Epidermal melanocyte (primary cell): Measurements from ENCODE around the gene TBC1D4.
"Not testable (repeated sequence)": the region's sequence is repeated elsewhere in the genome, so short reads cannot be mapped to it uniquely, and the experiment has no call there.

ENCODE experiments used
- DNase-seq: peaks from one replicate; pipeline ENCODE4 v3.0.0; 2011; ENCODE audit warnings: low spot score; ENCODE audit not compliant: insufficient read length

TBC1D4 gene

DNA sequence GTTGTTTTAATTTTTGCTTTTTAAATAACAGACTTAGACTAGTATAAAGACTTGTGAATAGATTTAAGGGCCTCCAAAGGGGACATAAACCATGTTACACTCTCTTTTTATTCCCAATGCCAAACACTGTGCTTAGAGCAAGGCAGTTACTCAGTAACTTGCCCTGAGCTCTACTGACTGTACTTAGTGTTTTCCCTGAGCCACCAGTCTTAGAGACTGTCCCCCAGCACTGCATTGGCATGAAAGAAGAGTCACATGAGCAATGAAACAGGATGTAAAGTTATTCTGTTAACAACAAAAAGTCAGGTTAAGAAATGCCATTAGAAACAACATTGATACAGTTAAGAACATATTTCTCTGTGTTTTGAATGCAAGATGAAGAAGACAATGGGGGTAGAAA lies 187.9 kb downstream of the TBC1D4 start:
- no peak for DNase-seq

DNA sequence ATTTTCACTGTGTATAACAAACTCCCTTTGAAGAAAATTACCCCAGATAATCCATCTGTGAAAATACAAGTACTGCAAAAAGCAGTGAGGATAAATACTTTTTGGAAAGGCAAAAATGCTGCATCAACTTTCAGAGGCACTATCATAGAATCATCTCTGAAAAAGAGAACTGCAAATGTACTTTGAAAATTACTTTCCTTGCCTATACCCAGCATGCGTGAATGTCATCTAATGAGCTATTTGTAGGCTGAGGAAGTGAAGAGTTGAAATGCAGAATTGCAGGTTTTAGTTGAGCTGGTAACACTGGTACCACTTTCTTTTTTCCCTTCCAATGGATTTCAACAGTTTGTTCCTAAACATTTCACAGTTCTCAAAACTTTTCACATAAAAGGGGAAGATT lies 196.7 kb downstream of the TBC1D4 start:
- no peak for DNase-seq

DNA sequence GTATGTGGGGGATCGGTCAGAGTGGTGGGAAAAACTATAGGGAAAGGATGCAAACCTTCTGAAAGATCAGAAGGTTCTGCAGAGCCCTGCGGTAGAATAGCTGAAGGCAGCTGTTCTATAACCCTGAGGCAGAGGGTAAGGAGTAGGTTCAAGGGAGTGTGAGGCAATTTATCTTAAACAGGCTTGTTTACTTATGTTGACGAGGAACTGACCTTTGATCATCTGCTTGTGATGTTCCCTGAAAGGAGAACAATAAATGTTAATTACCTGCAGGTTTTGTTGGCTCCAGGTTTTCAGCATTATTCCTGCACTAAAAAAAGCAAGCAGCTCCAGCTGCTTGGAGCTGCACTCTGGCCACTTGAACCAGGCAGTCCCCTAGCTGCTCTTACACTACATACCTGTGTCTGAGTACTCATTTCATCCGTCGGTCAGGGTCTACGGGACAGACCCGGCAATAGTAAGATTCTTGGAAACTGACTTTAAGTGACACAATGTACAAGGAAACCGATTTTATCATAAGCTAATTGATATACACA lies 202.1 kb downstream of the TBC1D4 start:
- no peak for DNase-seq

DNA sequence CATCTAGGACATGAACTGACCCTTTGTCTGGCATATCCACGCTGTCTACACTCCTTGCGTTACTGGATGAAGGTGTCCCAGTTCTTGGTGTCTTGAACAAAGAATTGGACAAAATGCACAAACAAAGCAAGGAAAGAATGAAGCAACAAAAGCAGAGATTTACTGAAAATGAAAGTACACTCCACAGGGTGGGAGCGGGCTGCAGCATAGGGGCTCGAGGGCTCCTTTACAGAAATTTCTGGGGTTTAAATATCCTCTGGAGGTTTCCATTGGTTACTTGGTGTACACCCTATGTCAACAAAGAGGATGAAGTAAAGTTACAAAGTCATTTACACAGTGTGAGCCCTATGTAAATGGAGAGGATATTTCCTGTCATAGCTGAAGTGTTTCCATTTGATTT lies 208.3 kb downstream of the TBC1D4 start:
- not testable (repeated sequence) for DNase-seq

DNA sequence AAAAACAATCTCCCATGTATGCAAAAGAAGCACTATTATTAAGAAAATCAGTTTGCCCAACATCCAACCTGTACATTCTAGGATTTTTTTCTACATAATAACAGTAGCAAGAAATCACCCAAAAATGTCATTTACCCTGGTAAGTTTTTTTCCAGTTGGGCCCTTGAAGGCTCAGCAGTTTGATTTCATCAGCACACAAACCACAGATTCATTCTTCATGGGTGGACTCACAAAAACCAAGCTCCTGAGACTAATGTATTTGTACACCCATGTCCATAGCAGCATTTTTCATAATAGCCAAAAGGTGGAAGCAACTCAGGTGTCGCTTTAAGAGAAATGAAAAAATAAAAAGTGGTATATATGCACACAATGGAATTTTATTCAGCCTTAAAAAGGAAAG lies 210.1 kb downstream of the TBC1D4 start:
- DNase-seq: no peak

DNA sequence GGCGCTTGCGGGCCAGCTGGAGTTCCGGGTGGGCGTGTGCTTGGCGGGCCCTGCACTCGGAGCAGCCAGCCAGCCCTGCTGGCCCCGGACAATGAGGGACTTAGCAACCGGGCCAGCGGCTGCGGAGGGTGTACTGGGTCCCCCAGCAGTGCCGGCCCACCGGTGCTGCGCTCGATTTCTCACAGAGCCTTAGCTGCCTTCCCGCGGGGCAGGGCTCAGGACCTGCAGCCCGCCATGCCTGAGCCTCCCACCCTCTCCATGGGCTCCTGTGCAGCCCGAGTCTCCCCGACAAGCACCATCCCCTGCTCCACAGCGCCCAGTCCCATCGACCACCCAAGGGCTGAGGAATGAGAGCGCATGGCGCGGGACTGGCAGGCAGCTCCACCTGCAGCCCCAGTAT lies 213.5 kb downstream of the TBC1D4 start:
- DNase-seq: not testable (repeated sequence)

DNA sequence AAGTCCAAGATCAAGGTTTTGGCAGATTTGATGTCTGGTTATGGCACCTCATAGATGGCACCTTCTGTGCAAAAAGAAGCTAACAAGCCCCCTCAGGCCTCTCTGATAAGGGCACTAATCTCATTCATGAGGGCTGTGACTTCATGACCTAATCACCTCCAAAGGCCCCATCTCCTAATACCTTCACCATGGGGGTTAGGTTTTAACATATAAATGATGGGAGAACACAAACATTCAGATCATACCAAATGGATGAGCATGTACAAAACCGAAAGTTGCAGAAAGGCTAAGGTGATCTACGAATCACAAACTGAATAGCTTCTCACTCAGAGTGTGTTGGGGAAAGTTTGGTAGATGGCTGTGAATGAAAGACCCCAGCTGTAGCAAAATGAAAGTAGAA lies 217.4 kb downstream of the TBC1D4 start:
- no peak for DNase-seq

DNA sequence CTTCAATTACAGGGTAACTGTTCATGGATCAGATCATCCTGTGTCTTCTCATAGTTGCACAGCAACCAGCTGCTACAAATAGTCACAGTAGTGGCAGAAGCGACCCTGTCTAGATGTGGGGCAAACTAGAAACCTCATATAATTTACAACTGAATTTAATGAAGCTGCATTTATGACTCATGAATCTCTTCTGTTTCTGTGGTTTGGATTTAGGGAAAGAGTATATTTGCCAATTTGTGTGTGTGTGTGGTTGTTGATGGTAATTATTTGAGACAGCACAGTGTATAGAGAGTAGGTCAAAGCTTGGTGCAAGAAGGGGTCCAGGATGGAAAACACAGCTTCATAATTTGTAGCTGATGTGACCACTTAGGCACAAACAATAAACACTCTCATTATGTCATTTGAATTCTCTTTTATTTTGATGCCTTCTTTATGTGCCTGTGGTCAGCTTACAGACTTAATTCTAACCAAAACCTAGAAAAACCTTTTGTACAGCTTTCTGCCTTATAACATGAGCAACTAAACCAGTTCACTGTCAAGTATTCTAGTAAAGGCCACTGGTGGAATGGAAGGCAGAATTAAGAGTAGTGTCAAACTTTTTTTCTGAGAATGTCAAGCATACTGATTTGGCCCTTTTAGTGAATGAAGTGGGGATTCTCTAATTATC lies 218.1 kb downstream of the TBC1D4 start:
- DNase-seq: no peak

DNA sequence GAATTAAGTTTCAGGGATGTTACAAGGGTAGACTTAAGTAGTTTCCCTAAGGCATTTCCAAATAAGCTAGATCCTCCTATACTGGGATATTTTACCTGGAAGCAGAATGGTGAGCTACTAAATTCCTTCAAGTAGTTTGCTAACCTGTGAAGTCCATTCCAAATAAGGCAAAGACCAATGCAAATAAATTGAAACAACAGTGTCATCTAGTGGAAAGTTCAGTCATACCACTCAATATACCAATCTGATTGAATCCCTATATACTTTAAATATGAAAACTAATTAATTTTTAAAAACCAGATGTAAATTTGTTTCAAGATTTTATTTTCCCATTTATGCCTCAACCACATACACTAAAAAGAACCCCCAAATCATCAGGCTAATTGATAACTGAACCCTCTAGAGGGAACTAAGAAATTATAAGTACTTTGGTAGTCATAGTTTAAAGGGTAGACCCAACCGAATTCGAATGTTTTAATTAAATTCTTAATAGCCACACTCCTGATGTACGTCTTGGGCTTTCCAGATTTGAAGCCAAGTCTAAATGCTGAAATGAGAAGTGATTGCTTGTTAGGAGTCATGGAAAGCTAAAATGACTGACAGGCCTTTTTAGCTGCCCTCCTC lies 223.7 kb downstream of the TBC1D4 start:
- DNase-seq: no peak

DNA sequence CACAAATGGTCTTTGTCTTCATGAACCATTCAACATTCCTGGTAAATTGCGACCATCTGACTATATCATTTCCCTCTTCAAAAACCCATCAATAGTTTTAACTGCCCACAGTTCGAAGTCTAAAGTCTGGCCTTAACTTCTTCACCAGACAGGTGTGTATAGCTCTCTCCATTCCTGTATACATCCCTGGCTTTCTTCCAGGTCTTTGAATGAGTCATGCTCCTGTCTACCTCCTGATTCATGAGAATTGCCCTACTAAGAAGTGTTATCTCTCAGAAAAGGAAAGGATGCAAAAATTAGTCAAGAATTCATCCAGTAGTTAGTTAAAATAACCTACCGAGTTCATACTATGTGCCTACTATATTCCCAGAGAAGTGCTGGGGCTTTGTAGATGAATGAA lies 225.0 kb downstream of the TBC1D4 start:
- no peak for DNase-seq

DNA sequence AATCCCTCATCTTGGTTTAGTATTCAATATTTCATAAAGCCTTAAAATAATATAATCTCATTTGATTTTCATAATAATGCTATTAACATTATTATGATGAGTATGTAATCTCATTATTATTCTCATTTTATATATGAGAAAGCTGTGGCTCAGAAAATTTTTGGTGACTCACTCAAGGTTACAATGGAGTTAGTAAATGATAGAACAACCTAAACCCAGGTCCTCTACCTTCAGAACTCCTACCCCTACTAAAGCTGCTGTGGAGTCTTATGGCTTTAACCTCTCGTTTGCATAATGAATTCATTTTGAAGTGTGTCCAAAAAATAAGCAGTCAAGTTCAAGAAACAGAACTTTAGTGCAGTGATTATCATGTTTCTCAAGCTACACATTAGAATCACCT lies 226.3 kb downstream of the TBC1D4 start:
- DNase-seq: no peak

DNA sequence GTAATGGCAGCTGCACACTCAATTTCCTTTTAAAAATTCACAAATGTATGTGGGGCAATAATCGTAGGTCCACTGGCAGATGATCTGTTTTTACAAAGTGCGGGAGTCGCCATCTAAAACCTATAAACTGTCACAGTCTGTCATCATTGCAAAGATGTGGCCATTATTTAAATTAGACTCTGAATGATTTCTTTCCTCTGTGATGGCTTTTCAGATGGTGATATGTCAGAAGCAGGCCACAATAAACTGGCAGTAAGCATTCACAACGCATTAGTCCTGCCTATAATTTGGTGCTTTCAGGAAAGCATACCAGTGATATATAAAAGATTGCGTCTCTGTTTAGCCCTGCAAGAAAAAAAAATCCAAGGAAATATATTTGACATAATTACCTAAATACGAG lies 226.8 kb downstream of the TBC1D4 start:
- no peak for DNase-seq

DNA sequence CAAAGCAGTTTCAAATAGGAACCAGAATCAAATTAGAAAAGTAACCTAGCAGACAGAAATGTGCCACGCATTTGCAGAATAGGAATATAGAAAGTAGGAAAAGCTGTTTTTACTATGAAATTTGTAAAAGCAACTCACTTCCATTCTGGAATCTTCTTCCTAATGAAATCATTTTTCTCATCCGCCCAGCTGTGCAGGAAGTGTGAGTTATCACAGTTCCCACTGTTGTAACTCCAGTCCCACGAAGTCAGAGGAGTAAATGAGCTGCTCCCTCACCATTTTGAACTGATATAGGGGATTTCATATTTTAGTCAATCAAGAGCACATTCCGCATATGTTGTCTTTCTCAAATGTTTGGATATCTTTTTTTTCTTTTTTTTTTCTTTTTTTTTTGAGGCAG lies 230.8 kb downstream of the TBC1D4 start:
- no peak for DNase-seq

DNA sequence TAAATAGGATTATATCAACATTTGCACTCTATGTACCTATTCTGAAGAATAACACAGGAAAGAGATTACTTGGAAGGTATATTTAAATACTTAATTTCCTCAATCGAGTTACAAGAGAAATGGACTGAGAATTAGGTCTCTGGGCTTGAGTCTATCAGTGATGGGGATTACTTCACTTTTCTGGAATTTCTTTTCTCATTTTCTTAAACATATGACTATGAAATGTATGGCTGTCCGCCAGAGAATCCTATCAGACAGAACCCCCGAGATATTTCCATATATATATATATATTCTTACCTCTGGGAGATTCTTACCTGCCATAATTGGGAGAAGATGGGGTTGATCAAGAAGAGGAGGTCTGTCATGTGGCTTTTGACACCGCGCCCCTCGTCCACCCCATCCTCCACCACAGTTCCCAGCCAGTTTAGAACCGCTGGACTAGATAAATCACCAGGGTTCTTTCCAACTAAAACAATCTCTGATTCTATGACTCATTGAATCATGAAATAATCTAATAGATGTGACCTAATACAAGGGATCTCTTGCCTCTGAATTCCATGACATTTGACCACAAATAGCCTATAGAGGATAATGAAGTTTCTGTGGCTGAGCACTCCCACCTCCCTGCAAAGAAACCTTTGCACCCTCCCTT lies 231.3 kb downstream of the TBC1D4 start:
- no peak for DNase-seq

DNA sequence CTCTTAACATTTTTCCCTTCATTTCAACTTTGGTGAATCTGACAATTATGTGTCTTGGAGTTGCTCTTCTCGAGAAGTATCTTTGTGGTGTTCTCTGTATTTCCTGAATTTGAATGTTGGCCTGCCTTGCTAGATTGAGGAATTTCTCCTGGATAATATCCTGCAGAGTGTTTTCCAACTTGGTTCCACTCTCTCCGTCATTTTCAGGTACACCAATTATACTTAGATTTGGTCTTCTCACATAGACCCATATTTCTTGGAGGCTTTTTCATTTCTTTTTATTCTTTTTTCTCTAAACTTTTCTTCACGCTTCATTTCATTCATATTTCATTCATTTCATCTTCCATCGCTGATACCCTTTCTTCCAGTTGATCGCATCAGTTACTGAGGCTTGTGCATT lies 236.4 kb downstream of the TBC1D4 start:
- not testable (repeated sequence) for DNase-seq

DNA sequence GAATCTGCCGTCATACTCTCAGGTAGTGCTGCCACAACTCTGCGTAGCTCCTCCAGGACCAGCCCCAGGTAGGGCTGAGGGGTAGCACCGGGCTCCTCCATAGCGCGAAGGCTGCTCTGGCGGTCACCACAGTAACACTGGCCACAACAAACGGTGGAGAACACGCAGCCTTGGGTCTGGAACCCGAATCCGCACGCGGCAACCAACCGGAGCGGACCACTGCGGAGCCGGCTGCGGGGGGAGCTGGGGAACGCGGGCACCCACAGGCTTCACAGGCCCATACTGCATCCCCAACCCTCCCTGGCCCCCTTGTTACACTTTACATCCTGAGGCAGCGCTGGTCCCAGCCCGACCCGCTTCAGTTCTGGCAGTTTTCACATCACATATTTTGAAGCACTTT lies 241.7 kb downstream of the TBC1D4 start:
- DNase-seq: not testable (repeated sequence)

DNA sequence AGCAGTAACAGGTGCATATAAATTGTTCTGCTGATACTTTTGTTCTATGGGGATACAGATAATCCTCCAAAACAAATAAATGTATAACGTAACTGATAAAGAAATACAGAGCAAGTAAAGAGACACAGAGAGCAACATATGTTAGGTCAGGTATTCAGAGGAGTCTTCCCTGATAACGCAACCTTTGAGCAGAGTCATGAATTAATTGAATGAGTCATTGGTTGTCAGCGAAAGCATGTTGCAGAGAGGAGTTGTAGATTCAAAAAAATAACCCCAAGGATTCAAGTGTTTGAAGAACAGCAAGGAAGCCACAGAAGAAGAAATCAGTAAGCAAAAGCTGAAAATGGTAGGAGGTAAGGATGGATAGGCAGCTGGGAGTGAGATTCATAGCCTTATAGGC lies 245.2 kb downstream of the TBC1D4 start:
- no peak for DNase-seq
